Right atrium auricular region (tissue), 2 donors: ENCODE measurements around the gene ZNG1A. TPM values are rescaled to one million over a fixed set of nuclear protein-coding genes. Genes with fewer than 3 reads are reported as not detected.
"Not testable (repeated sequence)": the region's sequence is repeated elsewhere in the genome, so short reads cannot be mapped to it uniquely, and the experiment has no call there.

Experiments
- DNase-seq: peaks from one replicate; pipeline ENCODE4 v3.0.0-alpha.2; 2019; ENCODE audit warnings: low spot score
- H3K27ac ChIP-seq, 2 donors: fragments of 200-600 bp; sonication (generic); 1 replicate in 1 of 2; 2 replicates in 1 of 2; pipeline ENCODE4 v1.5.1; 2016 to 2019
- H3K27me3 ChIP-seq, 2 donors: fragments of 200-600 bp; sonication (generic); one replicate each; pipeline versions ENCODE4 v1.5.1 to v1.6.0; 2017 to 2019
- H3K36me3 ChIP-seq: fragments of 200-600 bp; sonication (generic); one replicate; pipeline ENCODE4 v1.5.1; 2016
- H3K4me1 ChIP-seq, 2 donors: fragments of 200-600 bp; sonication (generic); one replicate each; pipeline versions ENCODE4 v1.5.1 to v1.6.0; 2017 to 2019
- H3K4me3 ChIP-seq, 2 donors: fragments of 200-600 bp; sonication (generic); 1 replicate in 1 of 2; 2 replicates in 1 of 2; pipeline ENCODE4 v1.5.1; 2017 to 2019; ENCODE audit warnings: mild to moderate bottlenecking in 1 of 2, moderate library complexity in 1 of 2
- H3K9me3 ChIP-seq, 2 donors: fragments of 200-600 bp; sonication (generic); one replicate each; pipeline ENCODE4 v1.5.1; 2019
- total RNA-seq, 2 donors: library from RNA; depleted of rRNA; stranded (reverse); fragments of >200 nt; gene quantifications; one replicate each; pipeline ENCODE4 v1.1.0, GENCODE V29; 2016

Gene ZNG1A
- total RNA-seq, 2 donors from 2014 or later, result 13.2 to 15.0 TPM

DNA sequence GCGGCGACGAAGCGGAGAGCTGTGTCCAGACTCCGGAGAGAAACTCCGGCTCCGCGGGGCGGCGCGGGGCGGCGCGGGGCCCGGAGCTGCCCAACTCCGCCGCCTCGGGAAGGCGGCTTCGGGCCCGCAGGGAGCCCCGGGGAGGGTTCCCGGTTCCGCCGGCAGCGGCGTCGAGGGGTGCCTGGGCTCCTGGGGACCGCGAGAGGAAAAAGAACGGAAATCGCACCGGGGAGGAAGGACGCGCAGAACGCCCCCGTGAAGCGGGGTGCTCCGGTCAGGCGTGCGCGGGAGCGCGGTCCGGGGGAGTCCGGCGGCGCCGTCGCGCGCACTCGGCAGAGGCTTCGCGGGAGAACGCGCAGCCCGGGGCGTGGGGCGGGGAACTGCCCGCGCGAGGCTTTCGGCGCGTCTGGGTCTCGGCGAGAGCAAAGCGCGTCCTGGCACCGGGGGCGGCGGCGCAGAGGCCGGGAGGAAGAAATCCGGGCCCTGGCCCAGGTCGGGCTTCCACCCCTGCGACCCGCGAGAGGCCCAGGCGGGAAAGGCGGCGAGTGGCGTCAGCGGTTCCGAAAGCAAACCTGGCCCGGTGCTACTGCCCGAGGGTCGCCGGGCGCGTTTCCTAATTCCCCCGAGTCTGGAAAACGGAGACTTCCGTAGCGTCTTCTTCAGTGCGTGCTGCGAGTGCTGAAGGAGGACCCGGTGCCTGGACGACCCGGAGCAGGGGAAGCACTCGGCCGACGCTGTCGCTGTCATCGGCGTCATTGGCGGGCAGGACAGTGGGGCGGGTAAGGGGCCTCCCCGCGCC, 65.2 kb downstream of the ZNG1A start:
- DNase-seq, result not testable (repeated sequence)
- peak overlapping the region in 1 of 2 donors; percentile 3 for H3K27ac ChIP-seq

GRCh38 chr9:112589-113467, 66.0 kb downstream of the ZNG1A start:
- H3K4me3 ChIP-seq, result peak overlapping the region in 1 of 2 donors; percentile 54
- not testable (repeated sequence) for H3K9me3 ChIP-seq, H3K36me3 ChIP-seq, H3K27ac ChIP-seq, DNase-seq
- peaks cover 19 to 29% of the 10 kb centered on the region in 2 donors for H3K27me3 ChIP-seq
- H3K4me1 ChIP-seq, result peaks cover 0 to 19% of the 10 kb centered on the region in 2 donors

More for the DNA sequence above, 65.2 kb downstream of the ZNG1A start:
- peak overlapping the region; percentile 21 to 54 for H3K4me3 ChIP-seq
- H3K27me3 ChIP-seq, result peaks cover 19 to 29% of the 10 kb centered on the region in 2 donors
- not testable (repeated sequence) for H3K36me3 ChIP-seq, H3K9me3 ChIP-seq
- peaks cover 0 to 19% of the 10 kb centered on the region in 2 donors for H3K4me1 ChIP-seq

- not testable (repeated sequence) for DNase-seq, H3K9me3 ChIP-seq, H3K27ac ChIP-seq, H3K4me3 ChIP-seq, H3K36me3 ChIP-seq
- peaks cover 0 to 19% of the 10 kb centered on the region in 2 donors for H3K4me1 ChIP-seq
- H3K27me3 ChIP-seq, result peaks cover 11 to 21% of the 10 kb centered on the region in 2 donors
Measured at GRCh38 chr9:110672-111071, 68.2 kb downstream of the ZNG1A start.

- not testable (repeated sequence) for H3K36me3 ChIP-seq, H3K9me3 ChIP-seq, DNase-seq, H3K27ac ChIP-seq, H3K4me3 ChIP-seq
- H3K4me1 ChIP-seq, result peaks cover 0 to 13% of the 10 kb centered on the region in 2 donors
- H3K27me3 ChIP-seq, result peaks cover 5 to 13% of the 10 kb centered on the region in 2 donors
Measured at GRCh38 chr9:109540-109939, 69.3 kb downstream of the ZNG1A start.

DNA sequence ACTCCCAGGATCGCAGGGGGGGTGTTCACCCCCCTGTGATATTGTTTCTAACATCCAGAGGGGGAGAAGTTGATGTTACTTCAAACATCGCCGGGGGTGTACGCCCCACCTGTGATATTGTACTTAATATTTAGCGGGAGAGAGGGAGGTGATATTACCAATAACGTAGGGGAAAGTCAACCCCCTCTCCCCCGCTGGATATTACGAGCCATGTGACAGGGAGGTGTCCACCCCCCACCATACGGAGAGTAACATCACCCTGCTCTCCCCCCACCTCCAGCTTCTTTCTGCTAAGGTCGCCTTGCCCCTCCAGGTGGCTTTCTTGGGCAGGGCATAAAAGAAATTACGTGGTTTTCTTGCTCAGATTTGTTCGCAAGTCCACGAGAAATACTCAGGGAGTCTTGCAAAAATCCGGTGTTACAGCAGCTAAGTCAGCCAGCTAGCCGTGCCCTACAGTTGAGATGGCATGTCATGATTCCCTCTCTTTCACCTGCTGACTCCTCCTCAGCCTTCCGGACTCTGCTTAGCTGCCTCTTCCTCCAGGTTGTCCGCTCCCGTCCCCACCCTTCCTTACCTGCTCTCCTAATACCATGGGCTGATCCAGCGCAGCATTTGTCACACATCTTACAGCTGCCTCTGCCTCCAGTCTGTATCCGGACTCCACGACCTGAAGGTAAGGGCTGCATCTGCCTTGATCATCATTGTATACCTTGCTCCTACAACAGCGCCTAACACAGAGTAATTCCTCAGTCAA, 69.9 kb downstream of the ZNG1A start:
- H3K9me3 ChIP-seq, DNase-seq, H3K4me1 ChIP-seq, H3K27ac ChIP-seq, H3K36me3 ChIP-seq, H3K27me3 ChIP-seq, H3K4me3 ChIP-seq: not testable (repeated sequence)

DNA sequence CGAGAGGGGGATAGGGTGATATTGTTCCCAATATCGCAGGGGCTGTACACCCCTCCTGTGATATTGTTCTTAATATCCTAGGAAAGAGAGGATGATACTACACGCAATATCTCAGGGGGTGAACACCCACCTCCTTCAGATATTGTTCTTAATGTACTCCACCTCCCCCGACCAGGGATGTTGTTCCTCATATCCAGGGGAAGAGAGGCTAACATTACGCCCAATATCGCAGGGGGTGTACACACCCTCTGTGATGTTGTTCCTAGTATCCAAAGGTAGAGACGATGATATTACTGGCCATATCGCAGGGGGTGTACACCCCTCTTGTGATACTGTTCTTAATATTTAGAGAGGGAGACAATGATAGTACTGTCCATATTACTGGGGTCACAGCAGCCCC, 72.9 kb downstream of the ZNG1A start:
- not testable (repeated sequence) for H3K4me1 ChIP-seq, H3K27me3 ChIP-seq, DNase-seq, H3K9me3 ChIP-seq, H3K27ac ChIP-seq, H3K4me3 ChIP-seq, H3K36me3 ChIP-seq

GRCh38 chr9:100430-100829, 78.4 kb downstream of the ZNG1A start:
- not testable (repeated sequence) for H3K36me3 ChIP-seq, H3K9me3 ChIP-seq, DNase-seq, H3K27ac ChIP-seq, H3K4me1 ChIP-seq, H3K27me3 ChIP-seq, H3K4me3 ChIP-seq

GRCh38 chr9:99867-100266, 79.0 kb downstream of the ZNG1A start:
- not testable (repeated sequence) for H3K27me3 ChIP-seq, H3K36me3 ChIP-seq

GRCh38 chr9:98775-99174, 80.1 kb downstream of the ZNG1A start:
- not testable (repeated sequence) for H3K27ac ChIP-seq, H3K9me3 ChIP-seq, H3K27me3 ChIP-seq, H3K4me1 ChIP-seq, H3K36me3 ChIP-seq, DNase-seq, H3K4me3 ChIP-seq

More at GRCh38 chr9:99867-100266, 79.0 kb downstream of the ZNG1A start:
- H3K27ac ChIP-seq, H3K4me1 ChIP-seq, H3K4me3 ChIP-seq, DNase-seq, H3K9me3 ChIP-seq: not testable (repeated sequence)

DNA sequence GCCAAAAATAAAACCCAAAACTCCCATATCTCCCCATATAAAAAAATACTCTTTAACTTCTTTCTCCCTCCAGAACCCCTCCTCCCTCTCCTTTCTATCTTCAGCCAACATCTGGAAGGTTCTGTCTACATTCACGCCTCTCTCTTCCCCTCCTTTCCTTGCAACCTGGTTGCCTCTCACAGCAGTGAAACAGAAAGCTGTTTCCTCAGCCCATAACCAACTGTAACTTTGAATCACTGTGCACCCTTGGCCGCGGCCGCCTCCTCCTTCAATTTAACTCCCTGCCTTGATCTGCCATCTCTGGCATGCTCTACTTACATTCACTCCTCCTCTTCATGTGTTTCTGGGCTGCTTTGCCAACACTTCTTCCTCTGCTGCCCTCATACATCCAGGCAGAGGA, 83.9 kb downstream of the ZNG1A start:
- not testable (repeated sequence) for H3K36me3 ChIP-seq, H3K27me3 ChIP-seq, H3K9me3 ChIP-seq, H3K4me3 ChIP-seq, H3K27ac ChIP-seq, H3K4me1 ChIP-seq, DNase-seq

GRCh38 chr9:94323-94722, 84.5 kb downstream of the ZNG1A start:
- DNase-seq, H3K4me3 ChIP-seq, H3K27ac ChIP-seq, H3K36me3 ChIP-seq, H3K27me3 ChIP-seq, H3K4me1 ChIP-seq, H3K9me3 ChIP-seq: not testable (repeated sequence)

DNA sequence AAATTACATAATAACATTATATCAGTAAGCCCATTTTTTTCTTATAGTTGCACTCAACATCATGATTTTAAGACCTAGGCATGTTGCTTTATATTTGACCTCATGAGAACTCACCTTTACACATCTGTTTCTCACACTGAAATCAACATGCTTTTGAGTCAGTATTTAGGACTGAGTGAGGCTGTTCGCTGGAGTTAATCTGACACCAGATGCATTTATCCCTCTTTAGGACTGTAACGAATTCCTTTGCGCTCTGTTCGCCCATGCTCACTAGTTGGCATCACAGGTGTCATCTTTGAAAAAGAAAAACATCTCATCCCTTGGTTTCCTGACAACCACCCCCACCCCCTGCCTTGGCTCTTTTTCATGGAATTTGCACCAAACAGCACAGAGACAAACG, 84.9 kb downstream of the ZNG1A start:
- not testable (repeated sequence) for H3K36me3 ChIP-seq, H3K27ac ChIP-seq, H3K4me3 ChIP-seq, H3K27me3 ChIP-seq, H3K9me3 ChIP-seq, H3K4me1 ChIP-seq, DNase-seq

DNA sequence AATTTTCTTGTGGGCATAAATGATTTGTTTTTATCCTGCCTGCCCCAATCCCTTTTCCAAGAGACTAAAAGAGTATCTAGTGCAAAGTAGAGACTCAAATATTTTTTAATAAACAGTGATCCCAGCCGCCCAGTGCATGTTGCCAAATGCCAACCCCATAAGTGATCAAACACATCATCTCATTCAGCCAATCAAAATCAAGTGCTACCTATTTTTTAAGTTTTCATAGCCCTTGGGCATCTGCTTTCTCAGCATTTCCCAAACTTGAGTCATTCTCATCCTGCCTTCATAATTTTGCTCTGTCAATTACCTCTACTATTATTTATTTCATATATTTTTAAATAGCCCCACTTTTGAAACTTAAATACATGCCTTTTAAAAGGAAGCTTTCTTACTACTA, 88.0 kb downstream of the ZNG1A start:
- H3K4me1 ChIP-seq, result not testable (repeated sequence)

DNA sequence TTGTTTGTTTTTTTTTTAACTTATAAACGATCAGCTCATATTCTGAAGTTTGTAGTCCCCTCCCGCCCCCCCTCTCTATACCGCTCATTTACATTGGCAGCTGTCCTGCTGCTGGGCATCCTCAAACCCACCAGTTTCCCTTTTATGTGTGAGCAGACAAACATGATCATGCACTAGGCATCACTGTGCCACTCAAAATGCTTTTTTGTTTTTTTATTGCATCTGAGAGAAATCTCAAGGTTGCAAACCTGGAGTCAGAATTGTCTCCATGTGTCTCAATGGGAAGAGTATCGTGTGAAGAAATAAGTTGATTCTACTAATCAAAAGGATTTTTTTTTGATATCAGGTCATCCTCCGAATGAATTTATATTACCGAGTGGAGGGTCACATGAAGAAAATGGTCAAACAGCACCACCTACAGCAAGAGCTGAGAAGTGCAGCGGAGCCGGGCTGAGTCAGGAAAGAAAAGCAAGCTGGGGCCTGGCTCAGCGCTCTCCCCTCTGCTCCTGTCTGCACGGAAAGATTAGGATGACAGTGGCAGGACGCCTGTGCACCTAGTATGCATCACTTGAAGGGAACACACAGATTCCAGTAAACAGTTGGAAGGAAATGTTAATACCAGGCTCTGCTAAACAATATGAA, 90.3 kb downstream of the ZNG1A start:
- not testable (repeated sequence) for H3K27me3 ChIP-seq, H3K9me3 ChIP-seq, H3K4me1 ChIP-seq, DNase-seq, H3K27ac ChIP-seq, H3K4me3 ChIP-seq, H3K36me3 ChIP-seq

More for the DNA sequence above, 88.0 kb downstream of the ZNG1A start:
- H3K36me3 ChIP-seq, H3K4me3 ChIP-seq, DNase-seq, H3K27me3 ChIP-seq, H3K9me3 ChIP-seq, H3K27ac ChIP-seq: not testable (repeated sequence)
